Neural progenitor cell (in vitro differentiated cells): ENCODE results near the gene MAP3K1. TPM values are rescaled to one million over a fixed set of nuclear protein-coding genes. Genes with fewer than 3 reads are reported as not detected.

Experiments
- DNase-seq: peaks from one replicate; pipeline ENCODE4 v3.0.0-alpha.2; 2016; ENCODE audit warnings: low spot score
- H2AFZ ChIP-seq: fragments of 200-600 bp; sonication (generic); replicated peaks from 2 replicates; pipeline ENCODE4 v1.6.1; 2016; ENCODE audit warnings: antibody characterized with exemption
- H3F3A ChIP-seq: fragments of 200-600 bp; sonication (generic); 2 replicates; pipeline ENCODE4 v1.6.1; 2016; ENCODE audit warnings: antibody characterized with exemption, low read depth
- H3K27ac ChIP-seq: fragments of 200-600 bp; sonication (generic); 2 replicates; pipeline ENCODE4 v1.5.1; 2016; ENCODE audit warnings: mild to moderate bottlenecking
- H3K27me3 ChIP-seq: fragments of 200-600 bp; sonication (generic); 2 replicates; pipeline ENCODE4 v1.6.1; 2016; ENCODE audit warnings: mild to moderate bottlenecking, moderate library complexity
- H3K36me3 ChIP-seq: fragments of 200-600 bp; sonication (generic); 2 replicates; pipeline ENCODE4 v1.5.1; 2016
- H3K4me1 ChIP-seq: fragments of 200-600 bp; sonication (generic); 2 replicates; pipeline ENCODE4 v1.6.1; 2016; ENCODE audit warnings: mixed run types
- H3K4me2 ChIP-seq: fragments of 200-600 bp; sonication (generic); 2 replicates; pipeline ENCODE4 v1.6.1; 2016
- H3K4me3 ChIP-seq: fragments of 200-600 bp; sonication (generic); 2 replicates; pipeline ENCODE4 v1.5.1; 2016
- H3K79me2 ChIP-seq: fragments of 200-600 bp; sonication (generic); 2 replicates; pipeline ENCODE4 v1.6.1; 2016; ENCODE audit warnings: low read depth
- H3K9ac ChIP-seq: fragments of 200-600 bp; sonication (generic); 2 replicates; pipeline ENCODE4 v1.6.1; 2016
- H3K9me3 ChIP-seq: fragments of 200-600 bp; sonication (generic); 2 replicates; pipeline ENCODE4 v1.5.1; 2016; ENCODE audit warnings: low read depth
- H4K20me1 ChIP-seq: fragments of 200-600 bp; sonication (generic); 2 replicates; pipeline ENCODE4 v1.6.1; 2016; ENCODE audit warnings: low read depth
- H3K27ac Mint-ChIP-seq: 3 replicates; pipeline ENCODE4 v1.8.0; 2021; ENCODE audit warnings: mixed read lengths
- H3K27me3 Mint-ChIP-seq: 2 replicates; pipeline ENCODE4 v1.8.0; 2022; ENCODE audit warnings: low read depth, mild to moderate bottlenecking, inconsistent platforms, moderate library complexity, mixed read lengths; ENCODE audit not compliant: insufficient read depth
- H3K36me3 Mint-ChIP-seq: 3 replicates; pipeline ENCODE4 v1.8.0; 2021; ENCODE audit warnings: mixed read lengths
- H3K4me1 Mint-ChIP-seq: 3 replicates; pipeline ENCODE4 v1.8.0; 2021; ENCODE audit warnings: mixed read lengths
- H3K4me3 Mint-ChIP-seq: 3 replicates; pipeline ENCODE4 v1.8.0; 2021; ENCODE audit warnings: mild to moderate bottlenecking, moderate library complexity, mixed read lengths
- H3K9me3 Mint-ChIP-seq: 3 replicates; pipeline ENCODE4 v1.8.0; 2020; ENCODE audit warnings: mixed read lengths
- EZH2 ChIP-seq: fragments of 200-600 bp; sonication (generic); IDR thresholded peaks from 2 replicates; pipeline ENCODE4 v1.6.1; 2017; ENCODE audit warnings: antibody characterized with exemption, mild to moderate bottlenecking, moderate library complexity
- EZH2phosphoT487 ChIP-seq: fragments of 200-600 bp; sonication (generic); IDR thresholded peaks from 2 replicates; pipeline ENCODE4 v1.6.1; 2017; ENCODE audit warnings: antibody characterized with exemption
- total RNA-seq: library from RNA; depleted of rRNA; stranded (reverse); fragments of >200 nt; gene quantifications from 2 replicates; pipeline ENCODE4 v1.2.3, GENCODE V29; 2015; ENCODE audit warnings: low replicate concordance
- TF ChIP-seq, protein P1 (sequence below): fragments of 200-600 bp; sonication (generic); IDR thresholded peaks from 2 replicates; pipeline ENCODE4 v1.5.1; 2017; ENCODE audit warnings: antibody characterized with exemption, mild to moderate bottlenecking

Gene MAP3K1
- total RNA-seq, 1 donor from 2014 or later = 22.2 TPM

DNA sequence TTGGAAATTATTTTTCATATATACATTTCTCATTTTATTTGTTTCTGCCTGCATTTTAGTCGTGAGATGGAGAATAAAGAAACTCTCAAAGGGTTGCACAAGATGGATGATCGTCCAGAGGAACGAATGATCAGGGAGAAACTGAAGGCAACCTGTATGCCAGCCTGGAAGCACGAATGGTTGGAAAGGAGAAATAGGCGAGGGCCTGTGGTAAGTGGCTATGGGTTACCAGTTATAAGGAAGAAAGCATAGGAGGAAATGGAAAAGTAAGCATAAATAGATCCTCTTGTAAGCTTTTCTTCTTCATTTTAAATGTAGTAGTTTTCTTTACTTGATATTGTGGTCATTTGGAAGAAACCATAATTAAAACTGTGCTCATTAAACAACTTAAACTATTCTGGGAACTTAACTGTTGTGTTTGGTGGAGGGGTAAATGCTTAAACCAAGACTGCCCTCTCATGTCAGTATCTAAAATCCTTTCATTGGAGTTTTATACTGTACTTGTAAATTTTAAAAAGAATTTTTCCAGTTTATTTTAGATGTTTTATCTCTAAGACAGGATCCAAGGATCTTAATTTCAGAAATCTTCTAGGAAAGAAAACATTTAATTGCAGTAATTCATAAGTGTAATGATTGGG is 41.3 kb downstream of the MAP3K1 start:
- Histone ChIP-seq H3K4me1 (peaks cover 7% of the 10 kb centered on the region), H3K9me3 (no peaks in the 10 kb centered on the region), H3K4me2 (no peak overlapping the region), H3K79me2 (peaks cover 16% of the 10 kb centered on the region), H3K27ac (no peak overlapping the region), H2AFZ (no peak overlapping the region), H3F3A (no peaks in the 10 kb centered on the region), H3K36me3 (no peaks in the 10 kb centered on the region), H3K4me3 (no peak overlapping the region), H3K9ac (no peak overlapping the region), H4K20me1 (no peaks in the 10 kb centered on the region), H3K27me3 (no peaks in the 10 kb centered on the region)
- H3K4me1 Mint-ChIP-seq = no peaks in the 10 kb centered on the region
- no peak overlapping the region for H3K4me3 Mint-ChIP-seq
- H3K27me3 Mint-ChIP-seq = no peaks in the 10 kb centered on the region
- TF ChIP-seq, protein P1, sequence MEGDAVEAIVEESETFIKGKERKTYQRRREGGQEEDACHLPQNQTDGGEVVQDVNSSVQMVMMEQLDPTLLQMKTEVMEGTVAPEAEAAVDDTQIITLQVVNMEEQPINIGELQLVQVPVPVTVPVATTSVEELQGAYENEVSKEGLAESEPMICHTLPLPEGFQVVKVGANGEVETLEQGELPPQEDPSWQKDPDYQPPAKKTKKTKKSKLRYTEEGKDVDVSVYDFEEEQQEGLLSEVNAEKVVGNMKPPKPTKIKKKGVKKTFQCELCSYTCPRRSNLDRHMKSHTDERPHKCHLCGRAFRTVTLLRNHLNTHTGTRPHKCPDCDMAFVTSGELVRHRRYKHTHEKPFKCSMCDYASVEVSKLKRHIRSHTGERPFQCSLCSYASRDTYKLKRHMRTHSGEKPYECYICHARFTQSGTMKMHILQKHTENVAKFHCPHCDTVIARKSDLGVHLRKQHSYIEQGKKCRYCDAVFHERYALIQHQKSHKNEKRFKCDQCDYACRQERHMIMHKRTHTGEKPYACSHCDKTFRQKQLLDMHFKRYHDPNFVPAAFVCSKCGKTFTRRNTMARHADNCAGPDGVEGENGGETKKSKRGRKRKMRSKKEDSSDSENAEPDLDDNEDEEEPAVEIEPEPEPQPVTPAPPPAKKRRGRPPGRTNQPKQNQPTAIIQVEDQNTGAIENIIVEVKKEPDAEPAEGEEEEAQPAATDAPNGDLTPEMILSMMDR = peak; percentile 15
- TF ChIP-seq EZH2 (no peak), EZH2phosphoT487 (no peak)
- DNase-seq = no peak
- peaks cover 8% of the 10 kb centered on the region for H3K36me3 Mint-ChIP-seq
- H3K27ac Mint-ChIP-seq = no peak overlapping the region
- H3K9me3 Mint-ChIP-seq = no peaks in the 10 kb centered on the region

DNA sequence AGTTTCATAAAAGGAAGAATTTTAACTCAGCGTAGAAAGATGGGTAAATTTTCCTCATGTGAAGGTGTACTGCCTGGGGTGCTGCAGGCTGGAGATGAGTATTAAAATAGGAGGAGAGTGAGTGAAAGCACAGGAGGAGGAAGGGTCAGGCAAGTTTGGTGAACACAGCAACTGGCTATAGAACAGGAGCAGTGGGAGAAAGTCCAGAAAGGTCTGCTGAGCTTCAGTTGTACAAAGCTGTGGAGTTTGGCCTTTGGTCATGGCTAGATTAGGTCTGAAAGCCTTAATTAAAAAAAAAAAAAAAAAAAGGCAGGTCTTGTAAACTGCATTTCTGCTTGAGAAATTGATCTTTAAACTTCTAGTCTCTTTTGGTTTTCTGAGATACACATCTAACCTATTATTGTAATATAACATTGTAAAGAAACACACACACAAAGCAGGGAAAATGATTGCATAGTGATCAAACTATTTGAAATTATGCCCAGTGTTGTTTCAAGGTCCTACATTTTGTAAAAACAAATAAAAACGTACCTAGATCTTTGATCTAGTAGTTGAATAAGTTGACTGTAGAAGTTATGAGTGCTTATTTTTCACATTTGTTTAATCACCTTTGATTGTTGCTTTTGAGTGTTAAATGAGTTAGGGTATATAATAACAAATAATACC is 43.6 kb downstream of the MAP3K1 start:
- Histone ChIP-seq H3K36me3 (peaks cover 10% of the 10 kb centered on the region), H3K4me3 (no peak overlapping the region), H3K27ac (no peak overlapping the region), H3K79me2 (peaks cover 13% of the 10 kb centered on the region), H3K4me1 (peaks cover 14% of the 10 kb centered on the region), H3K9ac (no peak overlapping the region), H3K4me2 (no peak overlapping the region), H3F3A (no peaks in the 10 kb centered on the region), H3K9me3 (no peaks in the 10 kb centered on the region), H4K20me1 (no peaks in the 10 kb centered on the region), H3K27me3 (no peaks in the 10 kb centered on the region), H2AFZ (no peak overlapping the region)
- TF ChIP-seq EZH2phosphoT487 = no peak
- no peak for TF ChIP-seq EZH2
- TF ChIP-seq, protein P1 = no peak
- Mint-ChIP-seq H3K4me3 (no peak overlapping the region), H3K27me3 (no peaks in the 10 kb centered on the region), H3K36me3 (peaks cover 11% of the 10 kb centered on the region), H3K4me1 (no peaks in the 10 kb centered on the region), H3K9me3 (no peaks in the 10 kb centered on the region), H3K27ac (no peak overlapping the region)
- DNase-seq = no peak

GRCh38 chr5:56861893-56862485 is 46.6 kb downstream of the MAP3K1 start:
- H3K4me3 ChIP-seq = no peak overlapping the region
- Mint-ChIP-seq H3K27me3 (no peaks in the 10 kb centered on the region), H3K36me3 (peaks cover 11% of the 10 kb centered on the region), H3K9me3 (no peaks in the 10 kb centered on the region), H3K4me1 (no peaks in the 10 kb centered on the region), H3K4me3 (no peak overlapping the region), H3K27ac (no peak overlapping the region)
- no peaks in the 10 kb centered on the region for H3K27me3 ChIP-seq
- H3K9ac ChIP-seq = no peak overlapping the region
- peak; percentile 6 for DNase-seq
- H3F3A ChIP-seq = no peaks in the 10 kb centered on the region
- no peak for TF ChIP-seq EZH2
- no peak for TF ChIP-seq EZH2phosphoT487
- TF ChIP-seq, protein P1 = no peak
- H3K9me3 ChIP-seq = no peaks in the 10 kb centered on the region
- H3K4me2 ChIP-seq = no peak overlapping the region
- H3K36me3 ChIP-seq = peaks cover 10% of the 10 kb centered on the region
- H3K4me1 ChIP-seq = peaks cover 6% of the 10 kb centered on the region
- no peaks in the 10 kb centered on the region for H3K79me2 ChIP-seq
- no peaks in the 10 kb centered on the region for H4K20me1 ChIP-seq
- H3K27ac ChIP-seq = peak overlapping the region; percentile 24
- no peak overlapping the region for H2AFZ ChIP-seq
